IPS DF 4.7 (cell line): ENCODE results near the gene EBP.

ENCODE experiments used
- DNase-seq: peaks from one replicate; pipeline ENCODE4 v3.0.0-alpha.2; 2013; ENCODE audit warnings: low spot score; ENCODE audit errors: extremely low read depth

The EBP gene

DNA sequence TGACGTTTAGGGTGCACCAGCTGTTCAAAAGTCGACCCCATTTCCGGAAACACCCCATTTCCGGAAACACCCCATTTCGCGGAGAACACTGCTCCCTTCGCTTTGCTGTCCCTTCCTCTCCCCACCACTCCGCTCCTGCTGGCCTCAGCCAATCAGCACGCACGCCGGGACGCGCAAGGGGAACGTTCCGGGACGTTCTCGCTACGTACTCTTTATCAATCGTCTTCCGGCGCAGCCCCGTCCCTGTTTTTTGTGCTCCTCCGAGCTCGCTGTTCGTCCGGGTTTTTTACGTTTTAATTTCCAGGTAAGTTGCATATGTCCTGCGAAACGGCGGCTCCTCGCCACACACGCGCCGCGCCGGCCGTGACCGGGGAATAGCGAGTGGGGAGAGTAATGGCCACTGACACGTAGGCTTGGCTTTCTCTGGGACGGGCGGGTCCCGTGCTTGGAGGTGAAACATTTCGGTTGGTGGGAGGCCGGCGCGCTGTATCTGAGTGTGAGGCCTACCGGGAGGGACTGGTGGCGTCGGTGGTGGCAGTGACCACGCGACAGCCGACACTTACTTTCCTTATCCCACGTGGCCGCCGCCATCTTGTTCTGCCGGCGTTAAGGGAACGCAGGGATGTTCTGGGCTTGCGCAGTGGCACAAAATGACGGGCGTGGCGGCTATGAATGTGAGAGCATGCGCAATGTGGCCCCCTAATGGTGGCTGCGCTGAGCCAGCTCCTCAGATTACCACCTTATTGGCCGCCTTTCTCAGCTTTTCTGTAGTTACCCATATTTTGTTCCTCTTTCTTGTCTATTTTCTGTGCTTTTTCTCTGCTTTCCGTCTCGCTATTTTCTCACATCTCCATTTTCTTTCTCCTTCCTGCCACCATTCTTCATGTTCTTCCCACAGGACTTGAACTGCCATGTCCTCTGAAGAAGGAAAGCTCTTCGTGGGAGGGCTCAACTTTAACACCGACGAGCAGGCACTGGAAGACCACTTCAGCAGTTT lies 53.0 kb downstream of the EBP start, which contains the start of gene RBM3:
Gene RBM3 (plus strand): TSS at position 215 of the 997 bp plus-strand sequence. CDS start 697 bp downstream, at position 912.
- DNase-seq, result no peak

DNA sequence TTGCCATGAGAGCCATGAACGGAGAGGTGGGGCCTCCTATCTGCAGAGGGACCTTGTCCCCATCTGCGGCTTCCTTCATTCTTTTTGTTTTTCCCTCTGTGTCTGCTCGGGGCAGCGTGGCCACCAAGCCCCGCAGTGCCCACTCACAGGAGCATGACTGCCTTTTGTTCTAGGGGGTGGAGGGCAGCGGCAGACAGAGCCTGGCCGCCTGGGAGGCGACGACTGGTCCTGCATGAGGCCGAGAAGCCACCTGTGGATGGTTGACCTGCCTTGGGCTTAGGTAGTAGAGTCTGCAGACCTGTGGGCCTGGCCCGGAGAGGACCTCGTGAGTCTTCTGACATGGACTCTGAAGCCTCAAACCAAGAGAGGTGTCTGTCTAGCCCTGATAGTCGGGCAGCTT lies 54.0 kb downstream of the EBP start:
- no peak for DNase-seq

DNA sequence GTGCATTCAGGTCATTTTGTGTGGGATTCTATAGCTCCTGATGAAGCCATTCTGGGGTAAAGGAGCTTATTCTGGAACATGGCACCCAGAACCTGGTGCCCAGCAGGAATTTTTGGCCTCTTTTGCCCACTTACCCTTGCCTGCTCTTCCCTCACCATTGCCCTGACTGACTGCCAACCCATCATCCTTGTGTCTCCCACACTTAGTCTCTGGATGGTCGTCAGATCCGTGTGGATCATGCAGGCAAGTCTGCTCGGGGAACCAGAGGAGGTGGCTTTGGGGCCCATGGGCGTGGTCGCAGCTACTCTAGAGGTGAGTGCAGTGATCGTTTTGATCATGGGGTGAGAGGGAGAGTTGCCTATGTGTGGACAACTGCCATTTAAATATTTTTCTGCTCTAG lies 54.5 kb downstream of the EBP start:
- DNase-seq, result no peak
